ENCODE data around the gene VCX.
"Not testable (repeated sequence)": the region's sequence is repeated elsewhere in the genome, so short reads cannot be mapped to it uniquely, and the experiment has no call there.

Gene VCX

DNA sequence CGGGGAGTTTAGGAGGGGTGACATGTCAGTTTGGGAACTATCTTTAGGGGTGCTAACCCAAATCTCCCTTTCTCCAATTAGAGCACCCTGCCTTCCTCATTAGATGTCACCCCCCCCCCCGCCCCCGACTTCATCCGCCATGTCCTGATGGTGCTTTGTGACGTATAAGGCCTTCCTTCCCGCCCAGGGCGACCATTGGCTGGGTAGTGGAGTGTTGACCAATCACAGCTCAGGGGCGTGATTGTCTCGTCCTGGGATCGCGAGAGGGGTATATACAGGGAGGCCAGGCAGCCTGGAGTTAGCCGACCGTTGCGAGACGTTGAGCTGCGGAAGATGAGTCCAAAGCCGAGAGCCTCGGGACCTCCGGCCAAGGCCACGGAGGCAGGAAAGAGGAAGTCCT lies at the start of gene VCX:
Gene VCX (plus strand): TSS at position 301 of the 400 bp plus-strand sequence. CDS start 33 bp downstream, at position 334.
- not testable (repeated sequence) for DNase-seq

DNA sequence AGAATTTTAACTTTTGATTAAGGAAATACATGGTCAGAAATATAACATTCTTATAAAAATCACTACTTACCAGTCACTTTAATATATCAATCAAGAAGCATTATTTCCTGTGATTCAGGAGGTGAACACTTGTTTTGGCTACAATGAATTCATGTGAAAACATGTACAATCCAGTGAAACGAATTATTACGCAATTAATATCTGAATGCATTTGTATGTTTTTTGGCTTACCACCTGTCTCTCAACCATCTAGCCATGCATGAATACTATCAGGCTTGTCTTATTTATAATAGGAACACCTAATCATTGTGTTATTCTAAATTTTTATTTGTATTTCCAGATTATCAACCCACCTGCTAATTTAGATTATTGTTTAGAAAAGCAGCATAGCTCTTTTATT lies 44.6 kb upstream of the VCX start:
- no peak for DNase-seq

DNA sequence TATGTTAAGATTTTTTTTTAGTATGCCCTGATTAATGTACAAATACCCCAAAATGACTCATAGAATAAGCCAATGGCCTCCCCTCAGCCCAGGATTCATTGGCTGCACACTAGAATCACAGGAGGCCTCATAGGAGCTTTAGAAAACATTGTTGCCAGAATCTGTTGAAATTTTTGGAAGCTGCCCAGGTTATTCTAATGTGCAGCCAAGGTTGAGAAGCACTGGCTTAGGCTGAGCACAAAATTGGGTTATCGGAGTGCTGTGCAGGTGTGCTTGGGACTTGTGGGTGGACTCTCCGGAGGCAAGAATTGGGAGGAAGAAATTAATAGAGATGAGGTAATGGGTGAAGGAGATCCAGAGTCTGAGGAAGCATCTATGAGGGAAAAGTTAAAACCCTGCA lies 41.3 kb upstream of the VCX start:
- DNase-seq, result no peak

DNA sequence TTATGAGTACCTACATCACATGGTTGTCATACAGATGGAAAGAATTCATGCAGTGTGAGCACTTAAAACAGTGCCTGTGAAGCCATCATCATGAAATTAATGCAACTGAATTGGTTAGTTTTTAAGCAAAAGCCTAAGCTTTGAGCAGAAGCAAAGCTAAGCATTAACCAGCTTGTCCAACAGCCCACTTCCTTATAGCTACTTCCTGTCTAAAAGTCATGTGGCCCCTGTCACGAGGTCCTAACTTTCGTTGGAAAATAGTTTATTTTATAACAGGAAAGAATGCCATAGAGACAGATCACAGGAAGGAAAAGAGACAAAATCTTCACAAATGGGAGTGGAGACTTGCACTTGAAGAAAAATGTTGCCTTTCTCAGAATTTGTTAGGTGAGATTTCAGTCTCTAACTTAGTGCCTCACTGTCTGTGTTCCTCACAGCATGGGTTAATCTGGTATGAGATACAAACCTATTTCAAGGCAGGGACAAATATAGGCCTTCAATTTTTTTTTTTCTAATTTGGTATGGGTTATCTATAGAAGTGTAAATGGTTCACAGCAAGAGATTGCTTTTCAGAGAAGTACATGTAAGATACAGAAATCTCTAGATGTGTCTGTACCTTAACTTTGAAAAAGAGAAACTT lies 27.7 kb upstream of the VCX start:
- no peak for DNase-seq

DNA sequence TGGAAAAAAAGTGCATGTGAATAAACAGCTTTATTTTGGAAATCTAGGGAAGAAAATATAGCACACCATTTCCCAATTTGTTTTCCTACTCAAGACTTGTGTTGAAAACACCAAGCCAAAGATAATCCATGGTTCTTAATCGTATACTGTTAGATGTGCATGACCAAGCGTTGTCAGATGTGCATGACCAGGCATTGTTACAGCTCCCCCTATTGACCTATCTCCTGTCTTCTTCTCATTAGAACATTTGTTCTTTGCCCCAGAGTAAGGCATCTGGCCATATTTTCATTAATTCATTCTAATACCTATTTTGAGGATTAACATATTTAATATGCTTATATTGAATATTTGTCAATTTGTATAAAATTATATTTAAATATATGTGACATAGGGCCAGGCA lies 14.4 kb upstream of the VCX start:
- no peak for DNase-seq

DNA sequence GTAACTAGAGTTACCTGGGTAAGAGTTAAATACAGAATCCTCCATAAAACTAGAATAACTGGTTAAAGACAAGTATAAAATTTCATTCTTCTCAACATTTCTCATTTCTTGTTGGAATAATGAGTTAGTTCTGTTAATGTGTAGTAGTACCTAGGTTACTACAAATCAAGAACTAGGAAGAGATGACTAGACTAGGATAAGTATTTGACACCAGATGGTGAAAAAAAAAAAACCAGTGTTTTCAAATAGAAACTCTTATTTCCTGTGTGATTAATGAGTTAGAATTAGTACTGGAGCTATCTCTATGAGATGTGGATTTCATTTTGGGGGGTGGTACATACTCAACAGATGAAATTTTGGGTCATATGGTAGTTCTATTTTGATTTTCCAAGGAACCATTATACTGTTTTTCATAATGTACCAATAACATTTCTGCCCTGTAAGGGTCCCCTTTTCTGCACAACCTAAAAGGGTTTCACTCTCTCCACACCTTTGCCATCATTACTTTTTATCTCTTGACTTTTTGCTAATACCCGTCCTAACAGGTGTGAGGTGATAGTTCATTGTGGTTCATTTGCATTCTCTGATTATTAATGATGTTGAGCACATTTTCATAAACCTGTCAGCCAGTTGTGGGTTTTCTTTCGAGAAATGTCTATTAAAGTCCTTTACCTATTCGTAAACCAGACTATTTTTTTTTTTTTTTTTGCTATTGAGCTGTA lies 1.7 kb upstream of the VCX start:
- no peak for DNase-seq

DNA sequence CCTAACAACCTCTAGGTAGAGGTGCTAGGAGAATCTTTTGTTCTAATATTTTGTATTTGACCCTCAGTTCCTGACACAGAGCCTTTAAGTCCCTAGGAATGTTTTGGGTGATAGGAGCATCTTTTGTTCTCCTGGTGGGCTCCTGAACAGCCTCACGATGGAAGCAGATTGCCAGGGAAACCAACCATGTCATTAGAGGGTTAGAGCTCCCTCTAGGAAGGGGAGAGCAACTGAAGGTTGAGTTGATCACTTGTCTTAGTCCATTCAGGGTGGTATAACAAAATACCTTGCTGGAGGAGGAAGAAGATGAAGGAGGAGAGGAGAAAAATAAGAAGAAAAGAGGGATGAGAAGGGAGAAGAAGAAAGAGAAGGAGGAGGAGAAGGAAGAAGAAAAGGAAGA lies 9.2 kb downstream of the VCX start:
- no peak for DNase-seq

DNA sequence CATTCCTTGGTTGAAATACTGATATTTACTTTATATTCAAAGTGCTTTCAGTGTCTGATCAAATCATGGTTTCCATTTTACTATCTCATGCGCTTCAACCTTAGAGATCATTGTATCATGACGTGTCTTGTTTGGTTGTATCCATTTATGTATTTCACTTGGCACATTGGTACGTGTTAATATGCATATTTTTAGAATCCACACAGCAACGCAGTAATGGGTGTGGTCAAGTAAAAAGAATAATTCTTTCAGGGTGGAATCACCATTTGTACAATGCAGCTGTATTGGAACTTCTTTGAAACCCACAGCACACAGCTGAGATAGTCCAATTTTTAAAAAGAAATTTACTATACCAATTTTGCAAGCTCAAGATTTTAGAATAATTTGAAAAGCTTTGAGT lies 29.1 kb downstream of the VCX start:
- DNase-seq, result no peak

DNA sequence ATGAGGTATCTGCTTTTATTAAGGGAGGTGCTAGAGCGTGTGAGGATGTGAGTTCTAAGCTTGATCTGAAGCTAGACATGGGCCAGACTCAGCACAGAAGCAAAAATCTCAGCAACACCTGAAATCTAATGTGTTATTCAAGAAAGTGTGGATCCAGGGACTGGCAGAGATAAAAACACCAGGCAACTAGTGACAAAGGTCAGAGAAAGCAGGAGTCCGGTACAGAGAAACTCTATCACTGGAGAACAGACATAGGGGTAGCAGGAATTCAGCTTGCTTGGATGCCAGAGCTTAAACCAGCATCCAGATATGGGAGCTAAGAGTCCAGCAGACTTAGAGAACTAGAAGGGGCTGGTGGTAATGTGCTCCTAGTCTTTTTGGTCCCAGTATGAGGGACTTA lies 34.0 kb downstream of the VCX start:
- DNase-seq, result no peak

DNA sequence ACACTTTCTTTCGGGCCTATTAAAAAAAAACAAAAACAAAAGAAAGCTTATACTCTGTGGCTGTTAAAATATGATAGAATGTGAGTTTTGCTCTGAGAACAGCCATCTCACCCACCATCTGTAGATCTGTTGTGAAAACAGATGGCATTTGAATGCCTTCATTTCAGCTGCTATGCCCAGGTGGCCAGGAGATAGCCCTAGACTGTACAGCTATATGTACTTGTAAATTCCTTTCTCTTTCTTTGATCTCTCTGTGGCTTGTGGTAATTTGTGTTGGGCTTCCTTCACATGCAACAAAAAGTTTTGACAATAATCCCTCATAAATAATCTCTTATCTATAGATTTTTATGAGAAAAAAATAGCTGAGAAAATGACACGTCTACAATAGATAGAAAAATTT lies 46.2 kb downstream of the VCX start:
- no peak for DNase-seq

DNA sequence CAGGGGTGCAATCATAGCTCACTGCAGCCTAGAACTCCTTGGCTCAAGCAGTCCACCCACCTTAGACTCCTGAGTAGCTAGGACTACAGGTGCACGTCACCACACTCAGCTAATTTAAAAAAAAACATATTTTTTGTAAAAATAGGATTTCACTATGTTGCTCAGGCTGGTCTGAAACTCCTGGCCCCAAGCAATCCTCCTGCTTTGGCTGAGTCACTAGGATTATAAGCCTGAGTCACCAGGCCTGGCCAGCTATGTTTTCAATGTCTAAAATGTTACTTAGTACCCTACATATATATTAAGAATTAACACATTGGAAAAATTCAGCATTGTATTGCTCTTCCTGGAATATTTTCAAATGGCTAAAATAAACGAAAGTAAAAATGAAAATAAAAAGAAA lies 46.7 kb downstream of the VCX start:
- no peak for DNase-seq

DNA sequence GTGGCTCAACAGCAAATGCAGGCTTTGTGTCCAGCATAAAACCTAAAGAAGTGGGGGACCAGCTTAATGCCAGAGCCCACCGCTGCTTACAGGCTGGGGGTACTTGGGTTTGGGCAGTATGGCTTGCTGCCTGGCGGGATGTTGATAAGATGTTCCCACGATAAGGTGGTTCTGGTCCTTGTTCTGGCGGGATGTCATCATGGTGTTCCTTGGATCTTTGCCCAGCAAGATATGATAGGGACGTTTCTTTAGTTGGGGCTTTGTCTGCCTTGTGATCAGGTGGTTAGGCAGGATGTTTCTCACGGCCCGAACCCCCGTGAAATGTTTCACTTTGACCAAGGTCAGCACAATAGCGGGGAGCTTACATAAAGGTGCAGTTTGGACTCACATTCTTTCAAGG lies 49.0 kb downstream of the VCX start:
- DNase-seq, result no peak
